ENCODE results near the gene GALR1.

Gene GALR1

GRCh38 chr18:77321823-77322805, 72.5 kb downstream of the GALR1 start:
- DNase-seq, result no peak

DNA sequence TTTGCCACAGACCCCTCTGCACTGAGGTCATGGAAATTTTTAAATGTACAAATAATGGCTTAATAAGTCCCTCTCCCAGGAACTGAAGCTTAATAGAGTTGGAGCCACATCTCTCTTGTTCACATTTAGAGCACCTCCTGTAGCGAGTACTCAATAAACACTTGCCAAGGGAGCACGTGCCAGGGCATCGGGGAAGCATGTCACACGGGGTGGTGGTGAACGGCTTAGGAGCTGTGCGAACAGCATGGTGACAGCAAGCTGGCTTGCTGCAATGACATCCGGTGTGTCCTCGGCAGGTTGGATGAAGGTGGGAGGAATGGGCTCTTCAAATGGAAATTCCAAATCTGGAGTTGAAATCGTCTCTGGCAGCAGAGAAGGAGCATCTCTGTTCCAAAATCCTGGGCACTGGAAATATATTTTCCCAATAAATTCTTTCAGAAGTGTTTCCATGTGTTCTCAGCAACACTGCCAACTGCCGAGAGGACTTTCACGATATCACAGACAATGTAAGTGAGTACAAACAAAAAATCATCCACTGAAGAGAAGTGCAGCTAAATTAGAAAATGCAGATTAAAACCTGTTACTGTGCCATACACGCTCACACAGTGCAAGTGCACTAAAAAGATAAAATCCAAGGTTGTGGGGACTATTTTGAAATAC, 74.1 kb downstream of the GALR1 start:
- no peak for DNase-seq
